ENCODE data around the gene SYT1. TPM values are rescaled to one million over a fixed set of nuclear protein-coding genes. Genes with fewer than 3 reads are reported as not detected.

Gene SYT1
- total and polyA plus RNA-seq, 2 experiments from 2014 or later, result 48.7 to 51.7 TPM

GRCh38 chr12:79415321-79415720, 550.7 kb downstream of the SYT1 start (continued):
- no peak for TF ChIP-seq REST (IDR thresholded peaks at IDR 0.05; ENCODE audit: unreplicated experiment)
- TF ChIP-seq JUNB (IDR thresholded peaks at IDR 0.05; ENCODE audit: unreplicated experiment), result no peak
- TF ChIP-seq ZNF114 (CRISPR knock-in tag; IDR thresholded peaks at IDR 0.05), result no peak
- no peak for TF ChIP-seq CREB1 (CRISPR knock-in tag; IDR thresholded peaks at IDR 0.05; ENCODE audit: low read depth)

DNA sequence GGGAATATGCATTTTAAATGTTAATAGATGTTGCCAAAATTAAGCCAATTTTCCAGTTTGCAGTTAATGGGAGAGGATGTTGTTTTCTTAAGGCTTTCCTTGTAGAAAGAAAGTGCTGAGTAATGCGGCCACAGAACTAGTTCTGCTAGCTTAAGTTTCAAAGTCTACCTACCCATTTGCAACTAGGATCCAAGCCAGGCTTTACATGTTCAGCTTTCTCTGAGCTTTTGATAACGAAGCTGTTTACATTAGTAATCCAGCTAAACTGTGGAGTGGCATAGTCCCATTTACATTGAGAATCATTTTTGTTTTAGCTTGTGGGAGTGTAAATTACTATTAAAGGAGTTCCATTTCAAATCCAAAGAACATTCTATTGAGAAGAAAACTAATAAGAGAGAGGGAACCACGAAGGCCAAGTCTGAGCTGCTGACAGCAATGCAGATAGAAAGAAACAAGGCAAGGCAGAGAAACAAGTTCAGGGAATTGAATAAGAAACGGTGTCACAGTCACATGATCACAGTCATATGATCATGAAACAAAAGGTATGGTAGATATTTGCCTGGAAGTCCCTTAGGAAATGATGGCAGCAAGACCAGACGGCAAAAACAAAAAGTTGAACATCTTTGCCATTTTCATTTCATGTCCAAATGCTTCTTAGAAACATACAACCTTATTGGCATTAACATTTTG, 551.3 kb downstream of the SYT1 start:
- peak overlapping the region; percentile 75 for H3K27ac ChIP-seq (ENCODE audit: low read depth)
- no peaks in the 10 kb centered on the region for H3K9me3 Mint-ChIP-seq
- no peak for ATAC-seq
- no peak for TF ChIP-seq REST (IDR thresholded peaks at IDR 0.05; ENCODE audit: unreplicated experiment)
- no peak for TF ChIP-seq ETS1 (IDR thresholded peaks at IDR 0.05)
- no peak for TF ChIP-seq CTCF (conservative IDR thresholded peaks at IDR 0.05; ENCODE audit: low read depth in 2 of 2)
- TF ChIP-seq ZNF331 (CRISPR knock-in tag; IDR thresholded peaks at IDR 0.05; ENCODE audit: low read depth), result no peak

More for the DNA sequence above, 551.3 kb downstream of the SYT1 start:
- H3K27me3 ChIP-seq (ENCODE audit: insufficient read depth), result no peaks in the 10 kb centered on the region
- peak; percentile 51 for DNase-seq (ENCODE audit: low spot score)
- no peaks in the 10 kb centered on the region for H3K36me3 ChIP-seq (ENCODE audit: insufficient read depth)
- H4K20me1 ChIP-seq (replicated peaks; ENCODE audit: insufficient read depth), result no peaks in the 10 kb centered on the region
- peaks cover 36% of the 10 kb centered on the region for H3K4me1 ChIP-seq (ENCODE audit: insufficient read depth)
- no peaks in the 10 kb centered on the region for H3K36me3 Mint-ChIP-seq (ENCODE audit: low read depth)
- no peaks in the 10 kb centered on the region for H3K27me3 Mint-ChIP-seq (ENCODE audit: insufficient read depth, low read depth, poor library complexity)
- no peaks in the 10 kb centered on the region for H3F3A ChIP-seq (replicated peaks; ENCODE audit: low read depth)
- H3K4me1 Mint-ChIP-seq, result peaks cover 46% of the 10 kb centered on the region
- no peak overlapping the region for H3K4me3 Mint-ChIP-seq
- H3K4me2 ChIP-seq, result peak overlapping the region; percentile 22
- H3K4me3 ChIP-seq, result no peak overlapping the region
- H2AFZ ChIP-seq, result no peak overlapping the region
- peak overlapping the region; percentile 95 for H3K27ac Mint-ChIP-seq
- no peaks in the 10 kb centered on the region for H3K9me2 ChIP-seq (ENCODE audit: insufficient read depth)
- H3K79me2 ChIP-seq (replicated peaks; ENCODE audit: insufficient read depth), result no peaks in the 10 kb centered on the region
